Stomach (tissue), 9 donors: Measurements from ENCODE around the gene BCL2L1. TPM values are rescaled to one million over a fixed set of nuclear protein-coding genes. Genes with fewer than 3 reads are reported as not detected.

Experiments used
- DNase-seq, 2 donors: peaks; one replicate each; pipeline versions ENCODE4 v3.0.0 to v3.0.0-alpha.2; 2013 to 2019
- H3K27ac ChIP-seq, 5 donors: fragments of 200-600 bp in 4 of 5; sonication (generic) in 4 of 5; one replicate each; pipeline ENCODE4 v1.5.1; 2013 to 2019; ENCODE audit warnings: mild to moderate bottlenecking in 1 of 5, moderate library complexity in 1 of 5
- H3K27me3 ChIP-seq, 3 donors: fragments of 200-600 bp; sonication (generic); one replicate each; pipeline ENCODE4 v1.5.1; 2017 to 2019; ENCODE audit warnings: mixed run types in 1 of 3
- H3K36me3 ChIP-seq, 4 donors: fragments of 200-600 bp; sonication (generic); 1 replicate in 3 of 4; 2 replicates in 1 of 4; pipeline ENCODE4 v1.5.1; 2016 to 2019
- H3K4me1 ChIP-seq, 4 donors: fragments of 200-600 bp; sonication (generic); one replicate each; pipeline ENCODE4 v1.5.1; 2016 to 2019
- H3K4me3 ChIP-seq, 4 donors: fragments of 200-600 bp; sonication (generic) in 3 of 4; one replicate each; pipeline ENCODE4 v1.5.1; 2016 to 2019; ENCODE audit warnings: mild to moderate bottlenecking in 1 of 4
- H3K9me3 ChIP-seq, 4 donors: fragments of 200-600 bp; sonication (generic); one replicate each; pipeline ENCODE4 v1.5.1; 2016 to 2019
- CTCF ChIP-seq, 7 experiments: fragments of 450-650 bp in 4 of 7; fragments of 200-600 bp in 3 of 7; sonication (generic) in 3 of 7; IDR thresholded peaks; one replicate each; pipeline ENCODE4 v1.5.1; 2016 to 2019; ENCODE audit warnings: antibody characterized with exemption in 7 of 7, control low read depth in 2 of 7, mild to moderate bottlenecking in 1 of 7
- EP300 ChIP-seq: sonication (generic); formaldehyde crosslinking; IDR thresholded peaks from one replicate; pipeline ENCODE4 v1.6.1; 2017; ENCODE audit warnings: antibody characterized with exemption
- POLR2A ChIP-seq, 4 donors: fragments of 450-650 bp; IDR thresholded peaks; one replicate each; pipeline ENCODE4 v1.6.1; 2016; ENCODE audit warnings: antibody characterized with exemption in 4 of 4, control low read depth in 2 of 4, mild to moderate bottlenecking in 1 of 4, moderate library complexity in 1 of 4
- POLR2AphosphoS5 ChIP-seq, 3 donors: sonication (generic); formaldehyde crosslinking; IDR thresholded peaks; one replicate each; pipeline ENCODE4 v1.6.1; 2016; ENCODE audit warnings: antibody characterized with exemption in 3 of 3
- WGBS, 5 donors: extraction: QIAGEN DNeasy Blood & Tissue Kit in 3 of 5; methylation state at CpG; one replicate each; pipeline versions ENCODE4 v1.1.5 to v1.1.7; 2013 to 2018; 5-methylcytosine and 5-hydroxymethylcytosine counted together
- intact Hi-C: fragments of 100-400 bp; cut with DNase I; formaldehyde crosslinking; loops from one replicate; pipeline ENCODE4 v1.15.1; 2023; ENCODE audit warnings: low total_unique reads
- polyA plus RNA-seq, 3 donors: library from polyadenylated mRNA; stranded (reverse); fragments of 200-250 nt; gene quantifications; one replicate each; pipeline ENCODE4 v1.2.3, GENCODE V29; 2013
- total RNA-seq, 5 donors: library from RNA; depleted of rRNA; stranded (reverse); fragments of >200 nt; gene quantifications; one replicate each; pipeline versions ENCODE4 v1.1.0 to v1.2.3, GENCODE V29; 2014 to 2016
- donor health status: healthy with polysubstance abuse.
- donor health status: Bipolar disorder and iron deficiency.
- donor health status: healthy.

BCL2L1 gene
- total and polyA plus RNA-seq, 8 donors, result 47.1 to 210 (median 70.8) TPM

- intact Hi-C loops, result loop anchor here (5.0 kb wide), 1 partner anchor 64 kb away; no protein-coding TSS in a partner anchor
- peak overlapping the region; percentile 39 to 90 (median 79) for H3K27ac ChIP-seq
- TF ChIP-seq POLR2A (IDR thresholded peaks at IDR 0.05) (no peak), CTCF (IDR thresholded peaks at IDR 0.05) (no peak), POLR2AphosphoS5 (IDR thresholded peaks at IDR 0.05) (no peak), EP300 (no peak)
- H3K36me3 ChIP-seq, result peaks cover 15 to 29% (median 28%) of the 10 kb centered on the region in 4 donors
- H3K4me3 ChIP-seq, result no peak overlapping the region
- peaks cover 63 to 72% (median 72%) of the 10 kb centered on the region in 4 donors for H3K4me1 ChIP-seq
- H3K27me3 ChIP-seq, result no peaks in the 10 kb centered on the region
- H3K9me3 ChIP-seq, result no peaks in the 10 kb centered on the region
- WGBS, 5 donors, result 45 to 77% (median 74%) methylated on average over 2 of the region's 2 CpGs
- DNase-seq, result no peak
Measured at GRCh38 chr20:31663524-31663837, 59.2 kb downstream of the BCL2L1 start.

GRCh38 chr20:31662372-31662854, 60.3 kb downstream of the BCL2L1 start:
- H3K27ac ChIP-seq, result peak overlapping the region; percentile 74 to 90 (median 83)
- H3K4me1 ChIP-seq, result peaks cover 53 to 63% (median 62%) of the 10 kb centered on the region in 4 donors
- H3K9me3 ChIP-seq, result no peaks in the 10 kb centered on the region
- intact Hi-C loops, result loop anchor here (5.0 kb wide), 1 partner anchor 65 kb away; no protein-coding TSS in a partner anchor
- H3K4me3 ChIP-seq, result peak overlapping the region in 1 of 4 donors; percentile 31
- H3K36me3 ChIP-seq, result peaks cover 15 to 29% (median 28%) of the 10 kb centered on the region in 4 donors
- TF ChIP-seq CTCF (IDR thresholded peaks at IDR 0.05), result no peak
- no peak for TF ChIP-seq POLR2AphosphoS5 (IDR thresholded peaks at IDR 0.05)
- TF ChIP-seq POLR2A (IDR thresholded peaks at IDR 0.05), result no peak
- TF ChIP-seq EP300, result no peak
- WGBS, 5 donors, result 67 to 73% (median 71%) methylated on average over 6 of the region's 6 CpGs
- no peak for DNase-seq
- no peaks in the 10 kb centered on the region for H3K27me3 ChIP-seq

- DNase-seq, result peak; percentile 86 to 93
- peak overlapping the region; percentile 31 to 40 (median 36) for H3K4me3 ChIP-seq
- H3K36me3 ChIP-seq, result peaks cover 15 to 28% (median 27%) of the 10 kb centered on the region in 4 donors
- peaks cover 48 to 57% (median 56%) of the 10 kb centered on the region in 4 donors for H3K4me1 ChIP-seq
- intact Hi-C loops, result loop anchor here (5.0 kb wide), 1 partner anchor 66 kb away; no protein-coding TSS in a partner anchor
- no peaks in the 10 kb centered on the region for H3K27me3 ChIP-seq
- peak overlapping the region; percentile 74 to 90 (median 83) for H3K27ac ChIP-seq
- WGBS, 5 donors, result 5 to 9% (median 8%) methylated on average over 22 to 31 of the region's 31 CpGs
- no peaks in the 10 kb centered on the region for H3K9me3 ChIP-seq
- no peak for TF ChIP-seq POLR2A (IDR thresholded peaks at IDR 0.05)
- peak in 5 of 7 experiments; percentile 68 to 93 (median 78) for TF ChIP-seq CTCF (IDR thresholded peaks at IDR 0.05)
- peak in 2 of 3 donors; percentile 42 to 57 for TF ChIP-seq POLR2AphosphoS5 (IDR thresholded peaks at IDR 0.05)
Measured at GRCh38 chr20:31661625-31662371, 60.9 kb downstream of the BCL2L1 start.

GRCh38 chr20:31654534-31654933, 68.1 kb downstream of the BCL2L1 start:
- Histone ChIP-seq H3K4me3 (no peak overlapping the region), H3K27me3 (no peaks in the 10 kb centered on the region), H3K27ac (no peak overlapping the region), H3K4me1 (peaks cover 0 to 15% (median 3%) of the 10 kb centered on the region in 4 donors), H3K9me3 (no peaks in the 10 kb centered on the region), H3K36me3 (no peaks in the 10 kb centered on the region)
- intact Hi-C loops, result no loop called here
- no peak for DNase-seq
- TF ChIP-seq POLR2A (IDR thresholded peaks at IDR 0.05) (no peak), POLR2AphosphoS5 (IDR thresholded peaks at IDR 0.05) (no peak), EP300 (no peak), CTCF (IDR thresholded peaks at IDR 0.05) (no peak)
- WGBS, 5 donors, result 66 to 80% (median 76%) methylated on average over 5 of the region's 5 CpGs
